ENCODE data around the gene TMSB15C.
"Not testable (repeated sequence)": the region's sequence is repeated elsewhere in the genome, so short reads cannot be mapped to it uniquely, and the experiment has no call there.

TMSB15C gene

DNA sequence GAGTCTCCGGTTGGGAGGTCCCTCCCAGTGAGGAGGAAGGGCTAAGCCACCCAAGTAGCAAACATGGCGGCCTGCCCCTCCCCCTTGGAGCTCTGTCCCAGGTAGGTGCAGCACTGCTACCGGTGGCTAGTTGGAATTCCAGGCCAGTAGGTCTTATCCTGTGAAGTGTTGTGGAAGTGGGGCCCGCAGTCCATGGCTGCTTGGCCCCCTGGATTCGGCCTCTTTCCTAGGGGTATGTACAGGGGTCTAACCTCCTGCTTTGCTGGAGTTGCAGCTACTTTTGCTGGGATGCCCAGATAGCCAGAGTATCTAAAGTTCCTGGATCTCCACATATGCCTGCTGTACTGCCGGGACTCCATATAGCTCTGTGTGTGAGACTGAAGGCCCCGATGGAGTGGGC is 9.9 kb upstream of the TMSB15C start:
- Mint-ChIP-seq H3K36me3 (ENCODE audit: low read depth) (no peaks in the 10 kb centered on the region), H3K9me3 (peaks cover 6% of the 10 kb centered on the region), H3K27ac (no peak overlapping the region), H3K4me3 (no peak overlapping the region), H3K27me3 (ENCODE audit: low read depth) (peaks cover 3% of the 10 kb centered on the region), H3K4me1 (no peaks in the 10 kb centered on the region)
- TF ChIP-seq, protein P1, sequence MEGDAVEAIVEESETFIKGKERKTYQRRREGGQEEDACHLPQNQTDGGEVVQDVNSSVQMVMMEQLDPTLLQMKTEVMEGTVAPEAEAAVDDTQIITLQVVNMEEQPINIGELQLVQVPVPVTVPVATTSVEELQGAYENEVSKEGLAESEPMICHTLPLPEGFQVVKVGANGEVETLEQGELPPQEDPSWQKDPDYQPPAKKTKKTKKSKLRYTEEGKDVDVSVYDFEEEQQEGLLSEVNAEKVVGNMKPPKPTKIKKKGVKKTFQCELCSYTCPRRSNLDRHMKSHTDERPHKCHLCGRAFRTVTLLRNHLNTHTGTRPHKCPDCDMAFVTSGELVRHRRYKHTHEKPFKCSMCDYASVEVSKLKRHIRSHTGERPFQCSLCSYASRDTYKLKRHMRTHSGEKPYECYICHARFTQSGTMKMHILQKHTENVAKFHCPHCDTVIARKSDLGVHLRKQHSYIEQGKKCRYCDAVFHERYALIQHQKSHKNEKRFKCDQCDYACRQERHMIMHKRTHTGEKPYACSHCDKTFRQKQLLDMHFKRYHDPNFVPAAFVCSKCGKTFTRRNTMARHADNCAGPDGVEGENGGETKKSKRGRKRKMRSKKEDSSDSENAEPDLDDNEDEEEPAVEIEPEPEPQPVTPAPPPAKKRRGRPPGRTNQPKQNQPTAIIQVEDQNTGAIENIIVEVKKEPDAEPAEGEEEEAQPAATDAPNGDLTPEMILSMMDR (IDR thresholded peaks at IDR 0.05; ENCODE audit: unreplicated experiment in 3 of 3): no peak

DNA sequence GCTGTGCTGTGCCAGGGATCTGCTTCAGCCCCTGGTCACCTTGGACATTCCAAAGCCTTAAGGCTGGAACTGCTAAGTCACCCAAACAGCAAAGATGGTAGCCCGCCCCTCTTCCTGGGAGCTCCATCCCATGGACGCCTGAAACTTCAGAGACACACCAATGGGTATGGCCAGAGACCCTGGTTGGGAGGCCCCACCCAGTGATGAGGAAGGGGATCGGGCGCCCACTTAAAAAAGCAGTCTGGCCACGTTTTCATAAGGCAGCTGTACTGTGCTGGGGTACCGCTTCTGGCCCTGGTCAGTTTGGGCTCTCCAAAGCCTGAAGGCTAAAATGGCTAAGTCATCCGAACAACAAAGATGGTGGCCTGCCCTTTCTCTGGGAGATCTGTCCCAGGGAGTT is 9.4 kb upstream of the TMSB15C start:
- H3K4me1 Mint-ChIP-seq: no peaks in the 10 kb centered on the region
- H3K4me3 Mint-ChIP-seq: no peak overlapping the region
- H3K27me3 Mint-ChIP-seq (ENCODE audit: low read depth): peaks cover 3% of the 10 kb centered on the region
- peaks cover 6% of the 10 kb centered on the region for H3K9me3 Mint-ChIP-seq
- no peak overlapping the region for H3K27ac Mint-ChIP-seq
- H3K36me3 Mint-ChIP-seq (ENCODE audit: low read depth): no peaks in the 10 kb centered on the region
- TF ChIP-seq, protein P1 (IDR thresholded peaks at IDR 0.05; ENCODE audit: unreplicated experiment in 3 of 3): no peak

DNA sequence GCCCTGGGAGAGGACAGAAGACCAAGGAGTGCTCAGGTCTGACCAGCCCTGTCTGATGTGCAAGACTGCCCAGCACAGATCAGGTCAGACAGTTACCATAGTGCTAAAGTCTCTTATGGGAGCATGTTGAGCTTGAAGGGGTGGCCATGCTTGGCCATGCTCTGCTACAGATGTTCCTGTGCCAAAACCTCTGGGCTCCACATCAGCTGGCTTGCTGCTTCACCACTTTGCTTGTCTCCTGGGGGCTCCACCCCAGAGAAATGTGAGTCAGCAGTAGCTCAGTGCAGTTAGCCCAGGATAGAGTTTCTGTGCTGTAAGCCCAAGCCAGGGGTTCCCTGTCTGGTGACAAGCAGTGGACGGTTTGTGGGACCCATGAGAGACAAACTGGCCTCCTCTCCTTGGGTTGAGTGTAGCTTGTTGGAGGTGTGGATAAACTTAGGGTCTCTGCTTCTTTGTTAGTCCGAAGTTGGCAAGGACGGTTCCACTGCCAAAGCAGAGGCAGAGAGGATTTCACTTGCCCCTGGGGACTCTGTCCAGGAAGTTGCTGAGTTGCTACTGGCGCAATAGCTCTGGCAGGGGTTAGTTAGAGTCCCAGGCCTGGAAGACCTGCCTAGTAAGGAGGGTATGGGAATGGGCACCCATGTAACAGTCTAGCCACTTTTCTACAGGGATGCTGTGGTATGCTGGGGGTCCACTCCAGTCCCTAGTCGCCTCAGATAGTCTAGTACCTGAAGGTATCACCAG is 8.7 kb upstream of the TMSB15C start:
- Mint-ChIP-seq H3K9me3 (peaks cover 6% of the 10 kb centered on the region), H3K4me1 (no peaks in the 10 kb centered on the region), H3K36me3 (ENCODE audit: low read depth) (no peaks in the 10 kb centered on the region), H3K4me3 (no peak overlapping the region), H3K27ac (no peak overlapping the region), H3K27me3 (ENCODE audit: low read depth) (peaks cover 3% of the 10 kb centered on the region)
- TF ChIP-seq, protein P1 (IDR thresholded peaks at IDR 0.05; ENCODE audit: unreplicated experiment in 3 of 3): no peak

DNA sequence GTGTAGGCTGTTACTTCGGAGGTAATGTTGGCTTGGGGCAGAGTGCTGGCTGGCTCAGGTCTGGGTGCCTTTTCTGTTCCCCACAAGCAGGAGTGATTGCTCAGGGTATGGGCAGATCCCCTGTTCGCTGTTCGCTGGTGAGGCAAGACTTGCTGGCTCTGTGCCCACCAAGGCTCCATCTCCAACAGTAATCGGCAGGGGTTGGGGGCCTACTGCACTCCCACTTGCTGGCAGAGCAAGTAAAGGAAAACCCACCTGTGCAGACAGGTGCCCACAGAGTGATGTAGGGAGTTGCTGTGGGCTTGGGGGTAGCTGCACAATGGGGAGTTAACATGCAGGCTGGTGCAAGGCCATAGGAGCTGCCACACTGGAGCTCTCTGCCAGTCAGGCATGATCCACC is 8.0 kb upstream of the TMSB15C start:
- TF ChIP-seq, protein P1 (IDR thresholded peaks at IDR 0.05; ENCODE audit: unreplicated experiment in 3 of 3): no peak
- Mint-ChIP-seq H3K36me3 (ENCODE audit: low read depth) (no peaks in the 10 kb centered on the region), H3K27ac (no peak overlapping the region), H3K4me1 (no peaks in the 10 kb centered on the region), H3K4me3 (no peak overlapping the region), H3K9me3 (peaks cover 6% of the 10 kb centered on the region), H3K27me3 (ENCODE audit: low read depth) (peaks cover 3% of the 10 kb centered on the region)

DNA sequence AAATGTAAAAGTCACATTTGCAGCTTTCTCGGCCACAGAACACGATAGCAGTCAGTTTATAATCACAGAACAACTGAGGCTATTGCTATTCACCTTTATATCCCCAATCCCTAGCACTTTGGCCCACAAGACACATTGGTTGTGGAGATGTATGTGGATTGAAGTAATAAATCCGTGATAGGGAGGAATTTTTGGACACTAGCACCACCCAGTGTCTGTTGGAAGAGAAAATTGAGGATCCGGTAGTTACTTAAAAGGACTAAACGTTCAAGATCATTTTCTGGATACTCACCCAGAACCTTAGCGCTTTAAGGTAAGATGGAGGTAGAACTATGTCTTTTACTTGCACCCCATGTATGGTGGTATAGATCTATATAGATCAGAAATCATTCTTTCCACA is 1.8 kb upstream of the TMSB15C start:
- not testable (repeated sequence) for H3K27me3 Mint-ChIP-seq (ENCODE audit: low read depth); H3K27ac Mint-ChIP-seq; H3K36me3 Mint-ChIP-seq (ENCODE audit: low read depth); H3K4me1 Mint-ChIP-seq; H3K9me3 Mint-ChIP-seq; H3K4me3 Mint-ChIP-seq

DNA sequence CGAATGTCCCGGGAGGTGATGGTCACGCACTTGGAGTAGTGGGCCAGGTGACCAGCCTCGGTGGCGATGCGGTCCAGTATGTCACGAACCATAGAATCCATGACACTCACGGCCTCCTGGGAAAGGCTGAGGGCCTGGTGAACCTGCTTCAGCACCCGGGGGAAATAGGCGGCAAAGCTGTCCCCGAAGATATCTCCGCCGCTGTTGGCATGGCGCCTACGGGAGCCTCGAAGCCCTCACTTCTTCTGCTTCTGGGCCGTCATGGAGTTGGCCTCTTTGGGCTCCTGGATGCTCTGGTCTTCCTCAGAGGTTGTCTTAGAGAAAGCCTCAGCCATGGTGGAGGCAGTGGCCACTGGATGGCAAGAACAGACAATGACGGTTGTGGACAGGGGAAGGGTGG is 13.4 kb downstream of the TMSB15C start:
- H3K4me1 Mint-ChIP-seq; H3K4me3 Mint-ChIP-seq; H3K27me3 Mint-ChIP-seq (ENCODE audit: low read depth); H3K36me3 Mint-ChIP-seq (ENCODE audit: low read depth); H3K27ac Mint-ChIP-seq; H3K9me3 Mint-ChIP-seq: not testable (repeated sequence)

DNA sequence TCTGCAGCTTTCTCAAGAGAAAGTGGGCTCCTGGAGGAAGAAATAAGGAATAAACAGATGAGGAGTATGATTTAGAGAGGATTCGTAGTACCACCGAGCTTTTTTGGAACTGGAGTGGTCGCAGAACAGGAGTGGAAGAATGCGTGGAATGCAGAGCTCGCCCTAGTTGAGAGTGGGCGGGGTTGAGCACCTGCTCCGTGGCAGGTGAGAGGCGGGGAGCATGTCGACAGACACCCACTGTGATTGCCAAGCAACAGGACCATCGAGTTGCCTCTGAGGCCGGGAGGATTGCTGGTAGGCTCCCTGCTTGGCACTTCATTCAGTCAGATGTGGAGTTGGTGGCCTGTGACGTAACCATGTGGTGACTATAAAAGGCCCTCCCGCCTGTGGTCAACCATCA is 21.1 kb downstream of the TMSB15C start:
- not testable (repeated sequence) for H3K4me3 Mint-ChIP-seq; H3K27ac Mint-ChIP-seq; H3K4me1 Mint-ChIP-seq; H3K9me3 Mint-ChIP-seq; H3K36me3 Mint-ChIP-seq (ENCODE audit: low read depth); H3K27me3 Mint-ChIP-seq (ENCODE audit: low read depth)

Data from nephron (organoid).